Loucy (cell line): ENCODE measurements around the gene WWOX.
A peak's percentile ranks its signal among the peaks of the same experiment; 100 is the strongest.

Experiments used
- H2AFZ ChIP-seq: fragments of 200-600 bp; sonication (generic); 2 replicates; pipeline ENCODE4 v1.6.0; 2016; ENCODE audit warnings: antibody characterized with exemption, mild to moderate bottlenecking, low read length, moderate library complexity
- H3F3A ChIP-seq: fragments of 200-600 bp; 2 replicates; pipeline ENCODE4 v1.6.0; 2016; ENCODE audit warnings: antibody characterized with exemption, low read depth, mild to moderate bottlenecking
- H3K27me3 ChIP-seq: fragments of 200-600 bp; sonication (generic); 2 replicates; pipeline ENCODE4 v1.6.1; 2014; ENCODE audit warnings: low read length, mild to moderate bottlenecking; ENCODE audit not compliant: insufficient read depth, poor library complexity, severe bottlenecking
- H3K36me3 ChIP-seq: fragments of 200-600 bp; sonication (generic); 2 replicates; pipeline ENCODE4 v1.6.1; 2016; ENCODE audit warnings: low read length; ENCODE audit not compliant: insufficient read depth
- H3K4me1 ChIP-seq: fragments of 200-600 bp; sonication (generic); 2 replicates; pipeline ENCODE4 v1.5.1; 2014; ENCODE audit warnings: low read length, mild to moderate bottlenecking; ENCODE audit not compliant: insufficient read depth, poor library complexity, severe bottlenecking
- H3K4me2 ChIP-seq: fragments of 200-600 bp; sonication (generic); 2 replicates; pipeline ENCODE4 v1.6.0; 2014; ENCODE audit warnings: antibody characterized with exemption, low read length, low read depth, mild to moderate bottlenecking; ENCODE audit not compliant: poor library complexity, severe bottlenecking
- H3K4me3 ChIP-seq: fragments of 200-600 bp; sonication (generic); 2 replicates; pipeline ENCODE4 v1.5.1; 2014; ENCODE audit warnings: low read length, mild to moderate bottlenecking, mixed read lengths; ENCODE audit not compliant: poor library complexity, severe bottlenecking
- H3K79me2 ChIP-seq: fragments of 200-600 bp; sonication (generic); 2 replicates; pipeline ENCODE4 v1.6.1; 2014; ENCODE audit warnings: low read length; ENCODE audit not compliant: insufficient read depth
- H3K9ac ChIP-seq: fragments of 200-600 bp; sonication (generic); 2 replicates; pipeline ENCODE4 v1.6.0; 2014; ENCODE audit warnings: mild to moderate bottlenecking, low read depth, low read length, moderate library complexity; ENCODE audit not compliant: poor library complexity, severe bottlenecking
- H3K9me2 ChIP-seq: fragments of 200-600 bp; sonication (generic); replicated peaks from 2 replicates; pipeline ENCODE4 v1.6.1; 2016; ENCODE audit warnings: low read depth, low read length, mixed read lengths
- H3K9me3 ChIP-seq: fragments of 200-600 bp; sonication (generic); 2 replicates; pipeline ENCODE4 v1.6.1; 2014; ENCODE audit warnings: mild to moderate bottlenecking, antibody characterized with exemption, low read length, low read depth; ENCODE audit not compliant: insufficient read depth
- H4K20me1 ChIP-seq: fragments of 200-600 bp; sonication (generic); 2 replicates; pipeline ENCODE4 v1.6.0; 2014; ENCODE audit warnings: antibody characterized with exemption, low read length, mild to moderate bottlenecking; ENCODE audit not compliant: insufficient read depth, poor library complexity, severe bottlenecking
- EZH2phosphoT487 ChIP-seq: fragments of 200-600 bp; IDR thresholded peaks from 2 replicates; pipeline ENCODE4 v1.6.1; 2018; ENCODE audit warnings: antibody characterized with exemption, mild to moderate bottlenecking, moderate library complexity, borderline replicate concordance
- TF ChIP-seq, protein P1 (sequence below): fragments of 200-600 bp; sonication (generic); conservative IDR thresholded peaks from 2 replicates; pipeline ENCODE4 v1.5.1; 2014; ENCODE audit warnings: mild to moderate bottlenecking, antibody characterized with exemption, low read length

The WWOX gene

DNA sequence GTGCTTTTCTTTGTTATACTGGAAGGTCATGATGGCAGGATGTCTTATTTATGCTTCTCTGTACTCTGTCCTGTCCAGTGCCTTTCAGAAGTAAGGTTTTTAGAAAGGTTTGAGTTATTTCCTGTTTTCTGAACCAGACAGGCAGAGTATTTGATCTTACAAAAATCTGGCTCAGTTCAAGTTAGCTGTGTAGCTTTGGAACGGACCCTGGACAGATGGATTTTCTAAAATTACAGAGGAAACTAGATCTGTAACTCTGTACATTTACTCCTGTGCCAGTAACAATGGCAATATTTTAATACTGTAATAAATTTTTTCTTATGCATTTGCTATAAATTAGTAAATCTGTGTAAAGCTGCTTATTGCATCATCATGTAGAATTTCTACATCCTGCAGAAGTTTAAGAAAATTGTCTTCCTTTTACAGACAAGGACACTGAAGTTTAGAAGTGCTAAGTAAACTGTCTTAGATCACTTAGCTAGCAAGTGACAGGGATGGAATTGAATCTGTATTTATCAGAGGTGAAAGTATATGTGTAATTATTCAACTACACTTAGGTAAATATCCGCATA lies 347.6 kb downstream of the WWOX start:
- Histone ChIP-seq H2AFZ (no peak overlapping the region), H3K4me2 (no peak overlapping the region), H3K4me3 (no peak overlapping the region), H3F3A (no peaks in the 10 kb centered on the region), H3K4me1 (peaks cover 24% of the 10 kb centered on the region), H3K36me3 (no peaks in the 10 kb centered on the region), H3K9me3 (no peaks in the 10 kb centered on the region), H3K9ac (no peak overlapping the region), H3K9me2 (no peaks in the 10 kb centered on the region), H3K27me3 (no peaks in the 10 kb centered on the region), H3K79me2 (no peaks in the 10 kb centered on the region), H4K20me1 (no peaks in the 10 kb centered on the region)
- TF ChIP-seq EZH2phosphoT487: no peak
- TF ChIP-seq, protein P1, sequence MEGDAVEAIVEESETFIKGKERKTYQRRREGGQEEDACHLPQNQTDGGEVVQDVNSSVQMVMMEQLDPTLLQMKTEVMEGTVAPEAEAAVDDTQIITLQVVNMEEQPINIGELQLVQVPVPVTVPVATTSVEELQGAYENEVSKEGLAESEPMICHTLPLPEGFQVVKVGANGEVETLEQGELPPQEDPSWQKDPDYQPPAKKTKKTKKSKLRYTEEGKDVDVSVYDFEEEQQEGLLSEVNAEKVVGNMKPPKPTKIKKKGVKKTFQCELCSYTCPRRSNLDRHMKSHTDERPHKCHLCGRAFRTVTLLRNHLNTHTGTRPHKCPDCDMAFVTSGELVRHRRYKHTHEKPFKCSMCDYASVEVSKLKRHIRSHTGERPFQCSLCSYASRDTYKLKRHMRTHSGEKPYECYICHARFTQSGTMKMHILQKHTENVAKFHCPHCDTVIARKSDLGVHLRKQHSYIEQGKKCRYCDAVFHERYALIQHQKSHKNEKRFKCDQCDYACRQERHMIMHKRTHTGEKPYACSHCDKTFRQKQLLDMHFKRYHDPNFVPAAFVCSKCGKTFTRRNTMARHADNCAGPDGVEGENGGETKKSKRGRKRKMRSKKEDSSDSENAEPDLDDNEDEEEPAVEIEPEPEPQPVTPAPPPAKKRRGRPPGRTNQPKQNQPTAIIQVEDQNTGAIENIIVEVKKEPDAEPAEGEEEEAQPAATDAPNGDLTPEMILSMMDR: no peak

DNA sequence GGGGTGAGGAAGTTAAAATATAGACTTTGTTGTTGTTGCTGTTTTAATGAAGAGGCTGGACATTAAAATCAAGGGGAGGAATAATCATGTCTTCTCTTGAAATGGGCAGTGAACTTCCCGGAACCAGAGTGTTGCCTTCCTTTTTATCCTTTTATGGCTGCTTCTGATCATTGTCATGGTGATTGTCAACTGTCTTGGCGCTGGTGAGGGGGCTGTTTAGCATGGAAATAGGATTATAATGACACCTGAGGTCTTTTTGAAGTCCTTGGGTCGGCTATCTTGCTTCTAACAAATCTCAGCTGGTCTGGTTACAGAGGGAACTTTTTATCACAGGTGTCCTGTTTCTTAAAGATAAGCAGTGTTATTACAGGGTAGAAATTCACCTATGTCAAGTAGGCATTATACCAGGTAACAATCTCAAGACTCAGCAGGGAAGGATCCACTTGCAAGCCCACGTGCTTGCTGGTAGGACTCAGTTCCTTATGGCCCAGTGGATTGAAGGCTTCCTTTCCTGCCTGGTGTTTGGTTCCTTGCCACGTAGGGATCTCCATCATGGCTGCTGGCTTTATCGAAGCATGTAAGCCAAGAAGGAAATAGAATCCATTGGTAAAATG lies 349.3 kb downstream of the WWOX start:
- Histone ChIP-seq H3K9ac (no peak overlapping the region), H3K27me3 (no peaks in the 10 kb centered on the region), H3K36me3 (no peaks in the 10 kb centered on the region), H3K4me2 (peak overlapping the region; percentile 21), H3K4me1 (peaks cover 17% of the 10 kb centered on the region), H3K79me2 (no peaks in the 10 kb centered on the region), H3F3A (no peaks in the 10 kb centered on the region), H3K4me3 (no peak overlapping the region), H3K9me2 (no peaks in the 10 kb centered on the region), H3K9me3 (no peaks in the 10 kb centered on the region), H2AFZ (no peak overlapping the region), H4K20me1 (no peaks in the 10 kb centered on the region)
- TF ChIP-seq, protein P1: no peak
- TF ChIP-seq EZH2phosphoT487: no peak

DNA sequence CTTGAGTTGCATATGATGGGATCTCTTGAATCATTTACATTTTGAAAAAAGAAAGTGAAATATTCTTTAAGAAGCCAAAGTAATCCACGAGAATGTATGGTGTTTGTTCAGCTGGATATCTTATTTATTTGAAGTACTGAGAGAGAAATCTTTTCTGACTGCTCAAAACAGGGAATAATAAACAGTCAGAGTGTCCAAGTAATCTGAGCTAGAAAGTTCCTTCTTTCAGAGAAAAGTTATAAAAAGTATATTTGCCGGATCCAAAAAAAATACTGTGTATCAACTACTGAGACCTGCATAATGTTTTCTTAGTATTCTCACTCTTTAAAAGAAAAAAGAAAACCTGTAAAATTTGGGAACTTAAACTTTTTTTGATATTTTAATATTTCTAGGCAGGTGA lies 350.8 kb downstream of the WWOX start:
- Histone ChIP-seq H3K27me3 (no peaks in the 10 kb centered on the region), H3K4me3 (no peak overlapping the region), H3K4me2 (no peak overlapping the region), H3K4me1 (peaks cover 12% of the 10 kb centered on the region), H3K9me3 (no peaks in the 10 kb centered on the region), H3K36me3 (no peaks in the 10 kb centered on the region), H3K79me2 (no peaks in the 10 kb centered on the region), H4K20me1 (no peaks in the 10 kb centered on the region), H3F3A (no peaks in the 10 kb centered on the region), H2AFZ (no peak overlapping the region), H3K9me2 (no peaks in the 10 kb centered on the region), H3K9ac (no peak overlapping the region)
- TF ChIP-seq, protein P1: no peak
- no peak for TF ChIP-seq EZH2phosphoT487
